Psoas muscle (tissue), 8 donors: ENCODE results near the gene PLCXD3. TPM values are rescaled to one million over a fixed set of nuclear protein-coding genes. Genes with fewer than 3 reads are reported as not detected.

ENCODE experiments used
- ATAC-seq, 4 donors: fragments of 200-7000 bp; cut with Tn5 transposase; one replicate each; pipeline ENCODE4 v1.9.1; 2020; ENCODE audit warnings: moderate library complexity in 3 of 4, mild to moderate bottlenecking in 2 of 4
- DNase-seq, 2 donors: peaks; one replicate each; pipeline ENCODE4 v3.0.0-alpha.2; 2020
- H3K27ac ChIP-seq: fragments of 200-600 bp; one replicate; pipeline ENCODE4 v1.8.0; 2022
- H3K27me3 ChIP-seq, 3 donors: fragments of 200-600 bp in 1 of 3; one replicate each; pipeline versions ENCODE4 v1.6.1 to v1.8.0; 2013 to 2022; ENCODE audit warnings: low read length in 2 of 3, mild to moderate bottlenecking in 2 of 3, moderate library complexity in 1 of 3; ENCODE audit not compliant: insufficient read depth in 3 of 3
- H3K36me3 ChIP-seq, 2 donors: fragments of 200-600 bp in 1 of 2; one replicate each; pipeline versions ENCODE4 v1.6.1 to v1.8.0; 2013 to 2022; ENCODE audit warnings: low read depth in 1 of 2, mild to moderate bottlenecking in 1 of 2, moderate library complexity in 1 of 2; ENCODE audit not compliant: insufficient read depth in 1 of 2
- H3K4me1 ChIP-seq: fragments of 200-600 bp; one replicate; pipeline ENCODE4 v1.8.0; 2022
- H3K4me3 ChIP-seq: fragments of 200-600 bp; one replicate; pipeline ENCODE4 v1.8.0; 2022; ENCODE audit warnings: mild to moderate bottlenecking
- H3K9me3 ChIP-seq: fragments of 200-600 bp; one replicate; pipeline ENCODE4 v1.8.0; 2022
- WGBS, 3 donors: extraction: QIAGEN DNeasy Blood & Tissue Kit; methylation state at CpG; one replicate each; pipeline versions ENCODE4 v1.1.6 to v1.1.7; 2013; 5-methylcytosine and 5-hydroxymethylcytosine counted together
- intact Hi-C, 2 donors: fragments of 100-400 bp; cut with DNase I; formaldehyde crosslinking; loops; one replicate each; pipeline versions ENCODE4 v1.11.0 to v1.14.2; 2022
- polyA plus RNA-seq, 3 donors: library from polyadenylated mRNA; stranded (reverse); fragments of 200-250 nt; gene quantifications; one replicate each; pipeline ENCODE4 v1.2.3, GENCODE V29; 2013
- total RNA-seq, 4 donors: library from RNA; stranded (reverse); fragmentation: NEBNext Ultra II Directional in 2 of 4; extraction: Animal tissue kit (Norgen Biotek cat#: 25700) in 2 of 4; gene quantifications; one replicate each; pipeline versions ENCODE4 v1.2.1 to v1.2.4, GENCODE V29; 2021 to 2023
- TF ChIP-seq, protein P1 (sequence below): fragments of 200-600 bp; IDR thresholded peaks from one replicate; pipeline ENCODE4 v1.8.0; 2022; ENCODE audit warnings: antibody characterized with exemption
- donor health status: healthy with polysubstance abuse.
- donor health status: DM: no; HTN: no; CAD: no; lungs with moderate emphysema.
- donor health status: Bipolar disorder and iron deficiency.
- donor health status: healthy.
- donor health status: DM: yes; HTN: yes; CAD: no.
- donor health status: DM: no; HTN: no; CAD: no.
- donor health status: DM: no; HTN: no; CAD: no.
- donor health status: DM: yes; HTN: yes; CAD: no.

Gene PLCXD3
- total and polyA plus RNA-seq, 7 donors: 0.12 to 0.73 (median 0.22) TPM

DNA sequence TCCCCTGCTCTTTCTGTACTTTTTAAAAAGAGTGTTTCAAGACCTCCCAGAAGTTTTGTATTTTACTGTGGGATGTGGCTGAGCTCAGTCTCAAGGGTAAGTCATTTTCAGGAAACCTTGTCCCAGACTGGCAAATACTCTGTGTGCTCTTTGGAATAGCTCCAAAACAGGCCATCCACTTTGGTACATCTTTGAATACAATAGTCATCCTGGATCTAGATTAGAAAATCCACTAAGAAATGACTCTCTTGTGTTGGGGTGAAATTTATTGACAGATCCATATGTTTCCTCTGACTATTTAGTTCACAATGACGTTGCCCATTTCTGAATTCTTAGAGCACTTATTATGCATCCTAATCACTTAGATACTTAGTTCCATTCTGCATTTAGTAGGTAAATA is 95.2 kb downstream of the PLCXD3 start:
- Histone ChIP-seq H3K4me3 (no peak overlapping the region), H3K36me3 (no peaks in the 10 kb centered on the region), H3K9me3 (no peaks in the 10 kb centered on the region), H3K27me3 (no peaks in the 10 kb centered on the region), H3K27ac (no peak overlapping the region), H3K4me1 (no peaks in the 10 kb centered on the region)
- intact Hi-C loops: no loop called here
- ATAC-seq: no peak
- no peak for DNase-seq
- TF ChIP-seq, protein P1, sequence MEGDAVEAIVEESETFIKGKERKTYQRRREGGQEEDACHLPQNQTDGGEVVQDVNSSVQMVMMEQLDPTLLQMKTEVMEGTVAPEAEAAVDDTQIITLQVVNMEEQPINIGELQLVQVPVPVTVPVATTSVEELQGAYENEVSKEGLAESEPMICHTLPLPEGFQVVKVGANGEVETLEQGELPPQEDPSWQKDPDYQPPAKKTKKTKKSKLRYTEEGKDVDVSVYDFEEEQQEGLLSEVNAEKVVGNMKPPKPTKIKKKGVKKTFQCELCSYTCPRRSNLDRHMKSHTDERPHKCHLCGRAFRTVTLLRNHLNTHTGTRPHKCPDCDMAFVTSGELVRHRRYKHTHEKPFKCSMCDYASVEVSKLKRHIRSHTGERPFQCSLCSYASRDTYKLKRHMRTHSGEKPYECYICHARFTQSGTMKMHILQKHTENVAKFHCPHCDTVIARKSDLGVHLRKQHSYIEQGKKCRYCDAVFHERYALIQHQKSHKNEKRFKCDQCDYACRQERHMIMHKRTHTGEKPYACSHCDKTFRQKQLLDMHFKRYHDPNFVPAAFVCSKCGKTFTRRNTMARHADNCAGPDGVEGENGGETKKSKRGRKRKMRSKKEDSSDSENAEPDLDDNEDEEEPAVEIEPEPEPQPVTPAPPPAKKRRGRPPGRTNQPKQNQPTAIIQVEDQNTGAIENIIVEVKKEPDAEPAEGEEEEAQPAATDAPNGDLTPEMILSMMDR: no peak
- 54 to 66% (median 60%) methylated on average over 1 of the region's 1 CpG for WGBS, 3 donors

DNA sequence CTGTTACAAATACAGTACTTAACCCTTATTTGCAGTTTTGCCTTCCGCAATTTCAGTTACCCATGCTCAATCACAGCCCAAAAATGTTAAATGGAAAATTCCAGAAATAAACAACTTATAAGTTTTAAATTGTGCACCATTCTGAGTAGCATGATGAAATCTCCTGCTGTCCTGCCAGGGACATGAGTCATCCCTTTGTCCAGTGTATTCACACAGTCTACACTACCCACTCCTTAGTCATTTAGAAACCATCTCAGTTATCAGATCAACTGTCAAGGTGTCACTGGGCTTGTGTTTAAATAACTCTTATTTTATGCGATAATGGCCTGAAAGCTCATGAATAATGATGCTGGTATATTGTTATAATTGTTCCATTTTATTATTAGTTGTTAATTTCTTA is 95.8 kb downstream of the PLCXD3 start:
- no peaks in the 10 kb centered on the region for H3K9me3 ChIP-seq
- H3K27ac ChIP-seq: no peak overlapping the region
- ATAC-seq (peak in 3 of 4 donors; percentile 54 to 71 (median 66)), DNase-seq (peak in 1 of 2 donors; percentile 37)
- intact Hi-C loops: no loop called here
- no peaks in the 10 kb centered on the region for H3K4me1 ChIP-seq
- 91 to 97% (median 95%) methylated on average over 2 of the region's 2 CpGs for WGBS, 3 donors
- H3K27me3 ChIP-seq: no peaks in the 10 kb centered on the region
- H3K4me3 ChIP-seq: no peak overlapping the region
- H3K36me3 ChIP-seq: no peaks in the 10 kb centered on the region
- TF ChIP-seq, protein P1: no peak

DNA sequence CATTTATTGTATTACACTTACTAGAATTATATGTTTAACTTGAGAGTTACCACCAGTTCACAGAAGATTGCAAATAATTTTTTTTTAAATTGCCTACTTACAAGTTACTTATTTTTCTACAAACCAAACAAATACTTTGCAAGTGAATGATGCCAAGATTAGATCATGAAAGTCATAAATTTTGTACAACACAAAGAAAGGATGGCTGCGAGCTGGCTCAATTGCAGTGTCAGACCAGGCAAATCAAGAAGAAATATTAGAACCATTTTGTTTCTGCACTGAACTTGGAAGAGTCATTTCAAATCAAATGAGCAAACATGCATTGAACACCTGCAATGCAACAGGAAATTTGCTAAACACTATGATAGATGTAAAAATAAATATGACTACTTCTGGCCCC is 97.3 kb downstream of the PLCXD3 start:
- no peak for DNase-seq
- TF ChIP-seq, protein P1: no peak
- no peak overlapping the region for H3K27ac ChIP-seq
- no peak for ATAC-seq
- intact Hi-C loops: no loop called here
- no peaks in the 10 kb centered on the region for H3K4me1 ChIP-seq
- no peaks in the 10 kb centered on the region for H3K9me3 ChIP-seq
- H3K4me3 ChIP-seq: no peak overlapping the region
- 23 to 38% (median 36%) methylated on average over 1 of the region's 1 CpG for WGBS, 3 donors
- H3K27me3 ChIP-seq: no peaks in the 10 kb centered on the region
- no peaks in the 10 kb centered on the region for H3K36me3 ChIP-seq

DNA sequence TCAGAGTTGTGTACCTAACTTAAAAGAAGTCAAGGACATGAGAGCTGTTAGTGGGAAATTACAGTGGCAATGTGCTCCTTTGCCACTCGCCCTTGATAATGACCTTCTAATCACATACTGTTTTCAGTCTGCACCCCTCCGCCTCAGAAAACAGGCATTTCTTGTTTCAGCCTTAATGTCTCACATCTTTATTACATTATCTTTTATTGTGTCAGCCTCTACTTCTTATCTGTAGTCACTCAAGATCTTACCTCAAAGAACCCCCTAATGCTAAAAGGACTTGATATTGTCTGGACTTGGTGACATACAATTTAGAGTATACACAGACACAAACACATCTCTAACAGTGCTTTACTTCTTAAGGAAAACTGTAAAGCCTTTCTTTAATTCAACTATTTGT is 97.9 kb downstream of the PLCXD3 start:
- ATAC-seq (no peak), DNase-seq (no peak)
- no peaks in the 10 kb centered on the region for H3K9me3 ChIP-seq
- no peaks in the 10 kb centered on the region for H3K36me3 ChIP-seq
- no peaks in the 10 kb centered on the region for H3K27me3 ChIP-seq
- H3K4me1 ChIP-seq: no peaks in the 10 kb centered on the region
- H3K27ac ChIP-seq: no peak overlapping the region
- intact Hi-C loops: no loop called here
- TF ChIP-seq, protein P1: no peak
- 60 to 80% (median 75%) methylated on average over 2 of the region's 2 CpGs for WGBS, 3 donors
- H3K4me3 ChIP-seq: no peak overlapping the region

DNA sequence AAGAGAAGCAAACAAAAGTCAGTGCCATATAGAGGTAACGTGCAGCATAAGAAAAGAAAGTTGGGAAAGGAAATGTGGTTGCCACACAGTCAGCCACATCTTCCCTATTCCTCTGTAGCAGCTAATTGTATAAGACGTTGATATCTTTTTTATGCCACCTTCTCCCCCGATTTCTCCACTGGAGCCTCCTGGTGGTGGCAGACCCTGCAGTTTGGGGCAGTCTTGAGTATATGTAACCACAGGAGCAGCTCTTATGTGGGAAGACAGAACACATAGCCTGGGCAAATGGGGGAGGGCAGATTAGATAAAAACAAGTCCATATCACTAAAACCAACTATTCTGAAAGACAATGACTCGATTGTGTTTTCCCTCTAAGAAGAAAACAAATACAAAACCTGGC is 99.7 kb downstream of the PLCXD3 start:
- 58 to 70% (median 66%) methylated on average over 4 of the region's 4 CpGs for WGBS, 3 donors
- Histone ChIP-seq H3K9me3 (no peaks in the 10 kb centered on the region), H3K36me3 (no peaks in the 10 kb centered on the region), H3K27me3 (no peaks in the 10 kb centered on the region), H3K4me1 (no peaks in the 10 kb centered on the region), H3K27ac (no peak overlapping the region), H3K4me3 (no peak overlapping the region)
- intact Hi-C loops: no loop called here
- ATAC-seq (no peak), DNase-seq (no peak)
- TF ChIP-seq, protein P1: no peak
